Spleen (tissue), 7 donors: ENCODE results near the gene ZNF644.

Source experiments
- POLR2A ChIP-seq, 3 donors: fragments of 450-650 bp; IDR thresholded peaks; one replicate each; pipeline ENCODE4 v1.5.1; 2017; ENCODE audit warnings: antibody characterized with exemption in 3 of 3, mild to moderate bottlenecking in 1 of 3
- TF ChIP-seq, protein P1 (sequence below), 11 experiments: fragments of 200-600 bp in 7 of 11; fragments of 450-650 bp in 4 of 11; sonication (generic) in 4 of 11; IDR thresholded peaks in 8 of 11; conservative IDR thresholded peaks in 3 of 11; 1 replicate in 7 of 11; 2 replicates in 4 of 11; pipeline versions ENCODE4 v1.4.0 to v1.8.0; 2016 to 2021; ENCODE audit warnings: antibody characterized with exemption in 11 of 11, inconsistent platforms in 4 of 11, mild to moderate bottlenecking in 1 of 11
- donor health status: DM: no; HTN: no; CAD: no; lungs with moderate emphysema.
- donor health status: DM: no; HTN: no; CAD: no.
- donor health status: DM: no; HTN: no; CAD: no.

DNA sequence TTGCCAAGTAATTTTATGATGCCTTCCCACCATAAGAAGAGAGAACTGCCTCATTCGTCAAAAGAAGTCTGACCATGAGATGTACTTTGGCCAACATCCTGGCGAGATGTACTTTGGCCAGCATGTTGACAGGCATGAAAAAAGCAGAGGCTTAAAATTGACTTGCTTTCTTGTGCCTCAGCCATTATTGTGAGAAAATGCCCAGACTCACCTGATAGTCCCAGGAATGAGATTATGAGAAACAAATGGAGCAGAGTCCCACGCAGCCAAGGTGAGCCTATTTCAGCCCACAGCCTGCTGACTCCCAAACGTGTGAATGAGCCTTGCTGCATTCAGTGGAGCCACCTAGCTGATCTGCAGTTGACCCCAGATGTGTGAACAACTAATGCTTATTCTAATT, 43.5 kb upstream of the ZNF644 start:
- TF ChIP-seq, protein P1, sequence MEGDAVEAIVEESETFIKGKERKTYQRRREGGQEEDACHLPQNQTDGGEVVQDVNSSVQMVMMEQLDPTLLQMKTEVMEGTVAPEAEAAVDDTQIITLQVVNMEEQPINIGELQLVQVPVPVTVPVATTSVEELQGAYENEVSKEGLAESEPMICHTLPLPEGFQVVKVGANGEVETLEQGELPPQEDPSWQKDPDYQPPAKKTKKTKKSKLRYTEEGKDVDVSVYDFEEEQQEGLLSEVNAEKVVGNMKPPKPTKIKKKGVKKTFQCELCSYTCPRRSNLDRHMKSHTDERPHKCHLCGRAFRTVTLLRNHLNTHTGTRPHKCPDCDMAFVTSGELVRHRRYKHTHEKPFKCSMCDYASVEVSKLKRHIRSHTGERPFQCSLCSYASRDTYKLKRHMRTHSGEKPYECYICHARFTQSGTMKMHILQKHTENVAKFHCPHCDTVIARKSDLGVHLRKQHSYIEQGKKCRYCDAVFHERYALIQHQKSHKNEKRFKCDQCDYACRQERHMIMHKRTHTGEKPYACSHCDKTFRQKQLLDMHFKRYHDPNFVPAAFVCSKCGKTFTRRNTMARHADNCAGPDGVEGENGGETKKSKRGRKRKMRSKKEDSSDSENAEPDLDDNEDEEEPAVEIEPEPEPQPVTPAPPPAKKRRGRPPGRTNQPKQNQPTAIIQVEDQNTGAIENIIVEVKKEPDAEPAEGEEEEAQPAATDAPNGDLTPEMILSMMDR (IDR thresholded peaks at IDR 0.05 in 8 of 11, conservative IDR thresholded peaks at IDR 0.05 in 3 of 11) = no peak
- TF ChIP-seq POLR2A (IDR thresholded peaks at IDR 0.05) = no peak
